ENCODE measurements around the gene TNFRSF4. TPM values are rescaled to one million over a fixed set of nuclear protein-coding genes. Genes with fewer than 3 reads are reported as not detected.
A peak's percentile ranks its signal among the peaks of the same experiment; 100 is the strongest.

TNFRSF4 gene
- total and polyA plus RNA-seq, 9 donors: 1.5 to 3.3 (median 2.1) TPM

GRCh38 chr1:1189111-1189510 is 24.8 kb downstream of the TNFRSF4 start:
- peaks cover 2% of the 10 kb centered on the region for H3K27me3 ChIP-seq (ENCODE audit: control insufficient read depth, insufficient read depth, low read length)
- peaks cover 8% of the 10 kb centered on the region for H3K9me3 ChIP-seq (replicated peaks; ENCODE audit: control insufficient read depth, low read depth, low read length)
- no peak overlapping the region for H3K27ac ChIP-seq (ENCODE audit: low read length)
- no peaks in the 10 kb centered on the region for H3K36me3 ChIP-seq (ENCODE audit: control insufficient read depth, insufficient read depth, low read length)
- no peak overlapping the region for H3K4me3 ChIP-seq (ENCODE audit: low read length)
- 90% methylated on average over 2 of the region's 5 CpGs for WGBS (ENCODE audit: insufficient coverage)
- no peak for DNase-seq
- peaks cover 8% of the 10 kb centered on the region for H3K4me1 ChIP-seq (ENCODE audit: control insufficient read depth, insufficient read depth, low read length)

- DNase-seq: peak; percentile 41
- no peaks in the 10 kb centered on the region for H3K36me3 ChIP-seq (ENCODE audit: control insufficient read depth, insufficient read depth, low read length)
- peaks cover 2% of the 10 kb centered on the region for H3K27me3 ChIP-seq (ENCODE audit: control insufficient read depth, insufficient read depth, low read length)
- H3K27ac ChIP-seq (ENCODE audit: low read length): no peak overlapping the region
- H3K9me3 ChIP-seq (replicated peaks; ENCODE audit: control insufficient read depth, low read depth, low read length): peaks cover 8% of the 10 kb centered on the region
- no peak overlapping the region for H3K4me3 ChIP-seq (ENCODE audit: low read length)
- H3K4me1 ChIP-seq (ENCODE audit: control insufficient read depth, insufficient read depth, low read length): peaks cover 16% of the 10 kb centered on the region
These were observed 26.0 kb downstream of the TNFRSF4 start for GRCh38 chr1:1187938-1188337.

GRCh38 chr1:1185101-1185765 is 28.7 kb downstream of the TNFRSF4 start:
- Histone ChIP-seq H3K27ac (ENCODE audit: low read length) (peak overlapping the region; percentile 35), H3K9me3 (replicated peaks; ENCODE audit: control insufficient read depth, low read depth, low read length) (peaks cover 2% of the 10 kb centered on the region), H3K27me3 (ENCODE audit: control insufficient read depth, insufficient read depth, low read length) (no peaks in the 10 kb centered on the region), H3K36me3 (ENCODE audit: control insufficient read depth, insufficient read depth, low read length) (no peaks in the 10 kb centered on the region), H3K4me3 (ENCODE audit: low read length) (no peak overlapping the region), H3K4me1 (ENCODE audit: control insufficient read depth, insufficient read depth, low read length) (peaks cover 38% of the 10 kb centered on the region)
- peak; percentile 49 for DNase-seq
- 71% methylated on average over 31 of the region's 31 CpGs for WGBS (ENCODE audit: insufficient coverage)

- Histone ChIP-seq H3K27ac (ENCODE audit: low read length) (no peak overlapping the region), H3K4me3 (ENCODE audit: low read length) (no peak overlapping the region), H3K9me3 (replicated peaks; ENCODE audit: control insufficient read depth, low read depth, low read length) (peaks cover 2% of the 10 kb centered on the region), H3K27me3 (ENCODE audit: control insufficient read depth, insufficient read depth, low read length) (no peaks in the 10 kb centered on the region), H3K4me1 (ENCODE audit: control insufficient read depth, insufficient read depth, low read length) (peaks cover 38% of the 10 kb centered on the region), H3K36me3 (ENCODE audit: control insufficient read depth, insufficient read depth, low read length) (no peaks in the 10 kb centered on the region)
- DNase-seq: no peak
- 80% methylated on average over 20 of the region's 33 CpGs for whole genome bisulfite sequencing (ENCODE audit: insufficient coverage)
These were observed 29.8 kb downstream of the TNFRSF4 start for GRCh38 chr1:1183833-1184775.

- DNase-seq: peak; percentile 59
- peaks cover 2% of the 10 kb centered on the region for H3K9me3 ChIP-seq (replicated peaks; ENCODE audit: control insufficient read depth, low read depth, low read length)
- H3K4me3 ChIP-seq (ENCODE audit: low read length): no peak overlapping the region
- no peaks in the 10 kb centered on the region for H3K36me3 ChIP-seq (ENCODE audit: control insufficient read depth, insufficient read depth, low read length)
- WGBS (ENCODE audit: insufficient coverage): 56% methylated on average over 21 of the region's 21 CpGs
- no peak overlapping the region for H3K27ac ChIP-seq (ENCODE audit: low read length)
- H3K27me3 ChIP-seq (ENCODE audit: control insufficient read depth, insufficient read depth, low read length): no peaks in the 10 kb centered on the region
- peaks cover 38% of the 10 kb centered on the region for H3K4me1 ChIP-seq (ENCODE audit: control insufficient read depth, insufficient read depth, low read length)
These were observed 30.7 kb downstream of the TNFRSF4 start for GRCh38 chr1:1183221-1183747.

- no peak overlapping the region for H3K4me3 ChIP-seq (ENCODE audit: low read length)
- peaks cover 3% of the 10 kb centered on the region for H3K27me3 ChIP-seq (ENCODE audit: control insufficient read depth, insufficient read depth, low read length)
- no peak for DNase-seq
- 59% methylated on average over 29 of the region's 39 CpGs for WGBS (ENCODE audit: insufficient coverage)
- no peaks in the 10 kb centered on the region for H3K36me3 ChIP-seq (ENCODE audit: control insufficient read depth, insufficient read depth, low read length)
- no peaks in the 10 kb centered on the region for H3K9me3 ChIP-seq (replicated peaks; ENCODE audit: control insufficient read depth, low read depth, low read length)
- H3K4me1 ChIP-seq (ENCODE audit: control insufficient read depth, insufficient read depth, low read length): peaks cover 38% of the 10 kb centered on the region
- no peak overlapping the region for H3K27ac ChIP-seq (ENCODE audit: low read length)
These were observed 31.3 kb downstream of the TNFRSF4 start for GRCh38 chr1:1182491-1183220.

- peaks cover 10% of the 10 kb centered on the region for H3K27me3 ChIP-seq (ENCODE audit: control insufficient read depth, insufficient read depth, low read length)
- H3K9me3 ChIP-seq (replicated peaks; ENCODE audit: control insufficient read depth, low read depth, low read length): no peaks in the 10 kb centered on the region
- H3K4me3 ChIP-seq (ENCODE audit: low read length): no peak overlapping the region
- H3K4me1 ChIP-seq (ENCODE audit: control insufficient read depth, insufficient read depth, low read length): peaks cover 38% of the 10 kb centered on the region
- no peaks in the 10 kb centered on the region for H3K36me3 ChIP-seq (ENCODE audit: control insufficient read depth, insufficient read depth, low read length)
- H3K27ac ChIP-seq (ENCODE audit: low read length): no peak overlapping the region
- 69% methylated on average over 21 of the region's 21 CpGs for WGBS (ENCODE audit: insufficient coverage)
- DNase-seq: no peak
These were observed 32.0 kb downstream of the TNFRSF4 start for GRCh38 chr1:1181938-1182410.

- no peaks in the 10 kb centered on the region for H3K9me3 ChIP-seq (replicated peaks; ENCODE audit: control insufficient read depth, low read depth, low read length)
- H3K27ac ChIP-seq (ENCODE audit: low read length): no peak overlapping the region
- peaks cover 38% of the 10 kb centered on the region for H3K4me1 ChIP-seq (ENCODE audit: control insufficient read depth, insufficient read depth, low read length)
- H3K4me3 ChIP-seq (ENCODE audit: low read length): no peak overlapping the region
- H3K27me3 ChIP-seq (ENCODE audit: control insufficient read depth, insufficient read depth, low read length): peaks cover 16% of the 10 kb centered on the region
- DNase-seq: peak; percentile 32
- no peaks in the 10 kb centered on the region for H3K36me3 ChIP-seq (ENCODE audit: control insufficient read depth, insufficient read depth, low read length)
- 67% methylated on average over 26 of the region's 26 CpGs for WGBS (ENCODE audit: insufficient coverage)
These were observed 32.6 kb downstream of the TNFRSF4 start for GRCh38 chr1:1181129-1181937.
